ENCODE data around the gene DIP2C.
A peak's percentile ranks its signal among the peaks of the same experiment; 100 is the strongest.
"Not testable (repeated sequence)": the region's sequence is repeated elsewhere in the genome, so short reads cannot be mapped to it uniquely, and the experiment has no call there.

DIP2C gene

GRCh38 chr10:526651-527312, 162.7 kb downstream of the DIP2C start:
- DNase-seq = no peak

- no peak for DNase-seq
Measured at GRCh38 chr10:525565-526315, 163.7 kb downstream of the DIP2C start.

- no peak for DNase-seq
Measured at GRCh38 chr10:523925-524324, 165.5 kb downstream of the DIP2C start.

GRCh38 chr10:522350-522749, 167.1 kb downstream of the DIP2C start:
- no peak for DNase-seq

DNA sequence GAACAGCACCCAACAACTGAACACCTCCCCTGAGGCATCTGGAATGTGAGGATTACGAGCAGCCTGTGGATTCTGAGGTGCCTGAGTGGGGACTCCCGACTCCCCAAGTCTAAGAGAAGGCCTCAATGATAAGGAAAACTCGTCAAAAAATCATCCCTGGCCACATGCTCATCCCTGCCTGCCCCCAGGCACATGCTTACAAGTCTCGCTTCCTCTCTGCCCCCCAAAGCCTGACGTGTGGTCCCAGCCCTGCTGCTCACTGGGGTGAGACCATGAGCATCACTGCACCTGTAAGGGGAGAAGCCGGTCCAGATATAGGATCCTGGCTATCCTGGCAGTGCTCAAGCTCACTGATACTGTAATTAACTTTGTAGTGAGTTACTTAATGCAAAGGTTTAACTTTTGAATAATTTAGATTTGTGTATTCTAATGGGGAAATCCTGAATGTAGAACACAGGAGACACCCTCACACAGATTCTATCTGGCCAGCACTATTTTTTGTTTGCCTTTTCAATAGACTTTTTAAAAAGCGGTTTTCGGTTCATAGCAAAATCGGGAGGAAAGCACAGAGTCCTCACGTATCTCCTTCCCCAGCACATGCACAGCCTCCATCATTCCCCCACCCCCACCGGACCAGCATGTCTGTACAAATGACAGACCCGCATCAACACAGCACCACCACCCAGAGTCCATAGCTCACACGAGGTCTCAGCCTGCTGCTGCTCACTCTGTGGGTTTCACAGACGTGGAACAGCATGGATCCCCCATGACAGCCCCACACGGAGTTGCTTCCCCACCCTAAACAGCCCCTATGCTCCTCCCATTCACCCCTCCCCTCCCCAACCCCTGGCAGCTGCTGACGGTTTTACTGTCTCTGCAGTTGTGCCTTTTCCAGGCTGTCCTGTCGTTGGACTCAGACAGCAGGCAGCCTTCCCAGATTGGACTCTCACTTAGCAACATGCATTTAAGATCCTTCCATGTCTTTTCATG, 167.9 kb downstream of the DIP2C start:
- DNase-seq = no peak

DNA sequence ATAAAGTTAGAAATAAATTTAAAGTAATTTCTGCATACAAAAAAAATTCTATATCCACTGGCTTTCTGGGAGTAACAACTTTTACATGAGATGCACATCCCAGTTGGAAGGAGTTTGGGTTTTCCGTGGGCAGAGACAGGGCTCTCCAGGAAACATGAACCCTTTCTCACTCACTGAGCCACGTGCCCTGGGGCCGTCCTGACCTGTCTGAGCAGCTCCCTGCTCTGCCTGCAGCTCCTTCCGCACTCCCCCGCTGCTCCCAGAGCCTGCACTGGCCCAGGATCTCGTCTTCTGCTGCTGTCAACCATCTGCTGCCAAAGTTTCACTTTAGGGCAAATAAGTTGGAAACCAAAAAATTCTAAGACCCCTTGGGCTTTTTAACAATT, 169.1 kb downstream of the DIP2C start:
- no peak for DNase-seq

- DNase-seq = no peak
Measured at GRCh38 chr10:519716-520401, 169.6 kb downstream of the DIP2C start.

DNA sequence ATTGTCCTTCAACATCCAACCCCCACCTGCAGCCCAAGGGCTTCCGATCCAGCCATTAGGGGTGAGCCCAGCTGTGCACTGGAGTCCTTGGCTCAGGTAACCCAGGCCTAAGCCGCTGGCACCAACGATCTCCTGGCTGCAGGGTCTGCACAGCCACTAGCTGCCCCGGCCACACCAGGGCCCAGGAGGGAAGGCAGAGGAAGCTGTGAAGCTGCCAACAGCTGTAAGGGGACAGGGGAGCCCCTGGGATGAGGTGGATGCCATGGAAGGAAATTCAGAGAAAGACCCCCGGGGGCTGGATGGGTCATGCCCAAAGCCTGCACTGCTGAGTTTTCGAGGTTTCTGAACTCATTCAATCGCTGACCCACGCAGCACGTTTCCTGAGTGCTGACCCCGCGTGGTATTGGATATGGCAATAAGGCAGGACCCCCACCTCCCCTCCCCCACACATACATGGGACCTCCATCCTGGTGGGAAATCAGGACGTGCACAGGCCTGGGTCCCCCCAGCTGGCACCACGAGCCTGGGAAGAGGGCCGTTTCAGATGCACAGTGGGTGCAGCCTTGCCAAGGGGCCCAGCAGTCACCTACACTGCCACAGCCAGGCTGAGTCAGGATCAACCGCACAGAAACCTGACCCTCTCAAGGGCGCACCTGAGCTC, 170.3 kb downstream of the DIP2C start:
- no peak for DNase-seq

GRCh38 chr10:517872-518475, 171.5 kb downstream of the DIP2C start:
- no peak for DNase-seq

GRCh38 chr10:517241-517830, 172.1 kb downstream of the DIP2C start:
- no peak for DNase-seq

DNA sequence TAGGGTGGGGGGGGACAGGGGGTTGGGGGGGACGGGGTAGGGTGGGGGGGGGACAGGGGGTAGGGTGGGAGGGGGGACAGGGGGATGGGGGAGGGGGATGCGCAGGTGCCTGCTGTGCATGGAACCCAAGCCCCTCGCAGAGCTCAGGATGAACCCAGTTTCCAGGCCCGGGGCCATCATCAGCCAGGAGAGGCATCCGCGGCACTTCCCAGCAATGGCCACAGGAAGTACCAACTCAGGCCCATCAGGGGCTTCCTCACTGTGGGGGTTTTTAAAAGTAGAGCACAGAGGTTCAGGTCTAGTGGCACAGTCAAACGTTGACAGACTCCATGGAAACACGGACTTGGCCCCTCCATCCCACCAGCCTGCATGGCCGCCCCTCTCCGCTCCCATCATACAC, 172.7 kb downstream of the DIP2C start:
- DNase-seq = no peak

- DNase-seq = no peak
Measured at GRCh38 chr10:515674-516073, 173.8 kb downstream of the DIP2C start.

DNA sequence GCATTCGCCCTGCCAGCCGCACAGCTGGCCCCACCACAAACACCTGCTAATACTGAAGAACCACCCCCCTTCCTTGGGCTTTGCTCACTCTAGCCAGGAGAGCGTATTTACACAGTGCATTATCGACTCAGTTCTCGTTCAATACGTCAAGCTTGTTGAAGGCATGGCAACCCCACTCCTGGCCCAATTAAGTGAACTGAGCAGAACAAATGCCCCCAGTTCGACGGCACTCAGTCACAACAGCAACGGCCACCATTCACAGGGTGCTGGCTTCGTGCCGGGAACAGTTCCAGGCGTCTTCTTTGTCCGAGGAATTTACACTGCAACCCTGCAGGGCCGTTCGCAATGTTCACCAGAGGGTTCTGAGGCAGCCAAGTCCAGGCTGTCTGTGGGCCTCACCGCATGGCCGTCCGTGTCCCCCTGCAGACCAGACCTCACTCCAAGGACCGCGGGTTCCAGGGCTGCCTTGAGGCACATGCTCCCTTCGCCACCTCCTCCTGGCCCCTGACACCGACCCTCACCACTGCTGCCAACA, 175.3 kb downstream of the DIP2C start:
- no peak for DNase-seq

- DNase-seq = no peak
Measured at GRCh38 chr10:513393-513792, 176.1 kb downstream of the DIP2C start.

GRCh38 chr10:512661-513060, 176.8 kb downstream of the DIP2C start:
- DNase-seq = not testable (repeated sequence)

DNA sequence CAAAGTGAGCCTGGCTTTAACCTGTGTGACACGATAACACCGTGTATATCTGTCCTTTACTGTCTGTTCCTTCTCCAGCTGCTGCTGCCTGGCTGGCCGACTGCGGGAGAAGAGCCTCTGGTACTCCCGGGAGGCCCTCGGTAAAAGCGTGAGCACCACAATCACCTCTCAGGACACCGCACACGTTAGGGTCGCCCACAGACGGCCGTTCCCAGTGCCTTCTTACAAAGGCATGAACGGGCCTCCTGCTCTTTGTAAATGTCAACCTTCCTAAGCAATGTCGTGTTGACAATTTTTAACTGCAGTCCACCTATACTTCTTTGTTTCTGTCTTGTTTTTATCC, 177.6 kb downstream of the DIP2C start:
- no peak for DNase-seq

GRCh38 chr10:511101-511848, 178.2 kb downstream of the DIP2C start:
- peak; percentile 44 to 58 for DNase-seq

GRCh38 chr10:510415-510881, 179.0 kb downstream of the DIP2C start:
- no peak for DNase-seq

DNA sequence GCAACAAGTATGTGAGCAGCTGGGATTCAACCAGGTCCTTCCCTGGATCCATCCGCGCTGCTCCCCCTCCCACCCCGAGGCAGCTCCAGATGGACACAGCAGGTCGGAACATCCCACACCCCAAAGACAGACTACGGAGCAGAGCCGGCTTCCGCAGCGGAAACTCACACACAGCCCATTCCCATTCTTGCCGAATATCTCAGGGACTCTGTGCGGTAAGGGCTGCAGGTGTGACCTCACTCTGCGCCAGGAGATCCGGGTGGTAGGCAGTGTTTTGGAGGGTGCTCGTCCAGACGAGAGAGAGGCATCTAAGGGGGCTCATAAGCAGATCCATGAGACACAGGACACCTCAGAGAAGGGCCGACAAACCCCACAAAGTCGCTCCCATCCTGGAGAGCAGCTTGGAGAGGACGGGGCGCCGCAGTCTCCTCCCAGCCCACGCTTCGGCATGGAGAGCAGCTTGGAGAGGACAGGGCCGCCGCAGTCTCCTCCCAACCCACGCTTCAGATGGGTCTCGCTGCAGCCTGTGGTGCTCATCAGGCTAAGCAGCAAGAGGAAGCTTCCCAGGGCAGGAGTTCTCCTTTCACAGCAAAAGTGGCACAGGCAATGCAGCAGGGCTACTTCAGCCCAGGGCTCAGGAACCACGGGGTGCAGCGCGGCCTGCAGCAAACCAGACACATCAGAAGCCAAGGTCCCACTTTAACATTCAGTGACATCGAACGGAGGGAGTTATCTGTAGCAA, 179.9 kb downstream of the DIP2C start:
- DNase-seq = no peak

DNA sequence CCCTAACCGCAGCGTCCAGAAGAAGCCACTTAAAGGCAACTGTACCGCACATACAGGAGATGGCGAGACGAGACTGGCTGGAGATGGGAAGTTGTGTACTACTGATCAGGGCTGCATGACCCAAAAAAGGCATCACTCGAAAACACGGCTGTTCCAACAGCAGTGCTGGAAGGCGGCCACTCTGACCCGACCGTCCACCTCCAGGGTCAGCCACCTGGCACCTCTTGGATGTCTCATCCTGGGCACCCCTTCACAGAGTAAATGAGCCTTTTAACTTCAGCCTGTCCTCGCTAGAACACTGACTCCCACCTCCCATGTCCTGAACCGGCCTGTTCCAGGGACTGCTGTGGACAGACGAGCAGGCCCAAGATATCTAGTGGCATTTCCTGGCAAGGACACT, 180.7 kb downstream of the DIP2C start:
- no peak for DNase-seq

All from AML-193 (cell line).